GM04504 (cell line): Measurements from ENCODE around the gene LENG9.
"Not testable (repeated sequence)": the region's sequence is repeated elsewhere in the genome, so short reads cannot be mapped to it uniquely, and the experiment has no call there.

ENCODE experiments used
- DNase-seq: peaks from one replicate; pipeline ENCODE4 v3.0.0-alpha.2; 2012; ENCODE audit warnings: low read depth

Gene LENG9

DNA sequence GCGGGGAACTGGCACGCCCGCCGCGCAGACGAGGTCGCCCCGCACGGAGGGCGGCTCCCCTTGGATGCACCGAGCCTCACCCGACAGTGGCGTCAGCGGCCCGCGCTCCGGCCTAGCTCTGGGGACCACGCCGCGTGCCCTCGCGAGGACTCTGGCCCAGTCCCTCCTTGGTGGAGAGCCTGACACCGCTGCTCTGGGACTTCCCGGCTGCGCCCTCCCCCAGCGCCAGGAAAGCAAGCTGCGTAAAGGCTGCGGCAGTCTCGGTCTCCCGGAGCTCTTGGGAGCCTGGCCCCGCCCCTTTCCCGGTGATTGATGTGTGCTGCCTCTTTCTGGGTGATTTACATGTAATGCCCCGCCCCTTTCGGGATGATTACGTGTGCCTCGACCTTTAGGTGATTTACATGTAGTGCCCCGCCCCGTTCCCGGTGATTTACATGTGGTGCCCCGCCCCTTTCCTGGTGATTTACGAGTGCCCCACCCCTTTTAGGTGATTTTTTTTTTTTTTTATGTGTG, at the start of gene LENG9:
LENG9 (minus strand) TSS at position 248 of the 513 bp plus-strand sequence. CDS start 252 bp downstream, outside the sequence.
- DNase-seq = peak; percentile 92

- not testable (repeated sequence) for DNase-seq
Measured at GRCh38 chr19:54509200-54509940, 45.8 kb upstream of the LENG9 start.

DNA sequence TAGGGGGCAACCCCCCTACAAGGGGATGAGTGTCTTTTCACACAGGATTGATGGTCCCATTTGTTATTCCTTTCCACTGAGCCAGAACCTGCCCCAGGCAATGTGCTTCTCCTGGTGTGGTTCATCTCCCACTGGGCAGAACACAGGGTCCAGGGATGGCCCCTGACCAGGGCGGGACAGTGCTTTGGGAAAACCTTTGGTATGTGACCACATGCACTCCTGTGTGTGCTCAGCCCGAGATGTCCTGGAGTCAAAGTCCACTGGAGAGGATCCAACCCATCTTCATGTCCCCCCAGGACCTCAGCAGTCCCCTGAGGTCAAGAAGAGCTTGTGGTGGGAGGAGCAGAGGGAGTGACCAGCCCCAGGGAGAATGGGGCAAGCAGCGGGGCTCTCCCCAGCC, 44.9 kb upstream of the LENG9 start:
- not testable (repeated sequence) for DNase-seq

DNA sequence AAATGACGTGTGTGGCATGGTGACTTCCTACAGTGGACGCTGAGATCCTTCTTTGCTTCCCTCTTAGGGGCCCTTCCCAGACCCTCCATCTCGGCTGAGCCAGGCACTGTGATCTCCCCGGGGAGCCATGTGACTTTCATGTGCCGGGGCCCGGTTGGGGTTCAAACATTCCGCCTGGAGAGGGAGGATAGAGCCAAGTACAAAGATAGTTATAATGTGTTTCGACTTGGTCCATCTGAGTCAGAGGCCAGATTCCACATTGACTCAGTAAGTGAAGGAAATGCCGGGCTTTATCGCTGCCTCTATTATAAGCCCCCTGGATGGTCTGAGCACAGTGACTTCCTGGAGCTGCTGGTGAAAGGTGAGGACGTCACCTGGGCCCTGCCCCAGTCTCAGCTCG, 44.2 kb upstream of the LENG9 start:
- DNase-seq = no peak

DNA sequence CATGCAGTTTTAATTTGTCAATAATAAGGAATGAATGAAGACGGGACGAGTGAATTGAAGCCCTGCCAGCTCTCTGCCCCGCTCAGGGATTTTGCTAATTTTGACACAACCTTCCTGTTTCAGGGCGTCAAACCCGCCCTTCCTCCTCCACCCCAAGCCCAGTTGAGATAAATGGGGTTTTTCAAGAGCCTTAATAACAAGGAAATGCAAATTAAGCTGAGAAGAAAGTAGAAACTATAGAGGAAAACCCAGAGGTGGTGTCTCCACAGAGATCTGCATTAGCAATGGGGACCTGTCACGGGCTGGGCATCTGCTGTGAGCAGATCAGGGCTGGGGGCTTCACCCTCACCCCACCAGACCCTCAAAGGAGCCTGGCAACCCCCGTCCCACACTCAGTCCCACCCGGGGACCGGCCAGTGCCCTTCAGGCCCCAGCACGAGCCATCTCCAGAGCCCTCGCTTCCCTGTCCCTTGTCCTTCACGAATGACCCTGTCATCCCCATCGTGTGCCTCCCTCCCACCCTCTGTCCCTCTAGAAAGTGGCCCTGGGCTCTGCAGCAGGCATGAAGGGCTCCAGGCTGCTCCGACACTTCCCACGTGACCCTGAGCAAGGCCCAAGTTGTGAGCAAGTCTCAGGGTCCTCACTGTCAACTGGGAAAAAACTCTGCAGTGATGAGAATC, 43.6 kb upstream of the LENG9 start:
- not testable (repeated sequence) for DNase-seq

DNA sequence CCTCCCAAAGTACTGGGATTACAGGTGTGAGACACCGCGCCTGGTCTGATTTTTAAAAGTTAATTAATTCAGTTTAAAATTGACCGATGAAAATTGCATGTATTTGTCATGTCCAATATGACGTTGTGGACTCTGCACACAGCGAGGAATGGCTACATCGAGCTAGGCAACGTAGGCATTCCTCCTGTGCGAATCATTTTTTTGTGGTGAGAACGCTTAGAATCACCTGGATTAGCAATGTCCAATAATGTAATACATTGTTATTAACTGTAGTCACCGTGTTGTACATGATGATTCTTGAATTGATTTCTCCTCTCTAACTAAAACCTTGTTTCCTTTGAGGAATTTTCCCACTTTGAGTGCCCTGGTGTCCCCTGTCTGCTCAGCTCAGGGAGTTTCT, 42.5 kb upstream of the LENG9 start:
- DNase-seq = no peak

GRCh38 chr19:54505542-54505941, 42.0 kb upstream of the LENG9 start:
- not testable (repeated sequence) for DNase-seq

- DNase-seq = no peak
Measured at GRCh38 chr19:54502518-54503048, 39.0 kb upstream of the LENG9 start, which contains the start of gene LAIR2. Gene LAIR2, plus strand, starts transcription at chr19:54502831. Its CDS starts 88 bp downstream, at chr19:54502919.

DNA sequence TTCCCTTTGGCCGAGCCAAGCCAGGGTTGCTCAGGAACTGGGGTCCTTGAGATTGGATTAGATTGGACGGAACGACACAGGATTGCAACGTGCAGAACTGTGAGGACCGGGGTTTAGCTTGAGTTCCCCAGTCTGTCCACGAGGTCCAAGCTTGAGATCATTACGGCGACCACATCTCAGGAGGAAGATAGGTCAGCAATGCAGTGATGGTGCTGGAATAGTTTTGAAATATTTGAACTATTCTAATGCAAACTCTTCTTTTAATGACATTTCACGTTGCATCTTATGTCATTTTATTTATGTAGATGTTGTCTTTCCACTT, 34.8 kb upstream of the LENG9 start:
- not testable (repeated sequence) for DNase-seq

- not testable (repeated sequence) for DNase-seq
Measured at GRCh38 chr19:54497747-54498450, 34.3 kb upstream of the LENG9 start.

- not testable (repeated sequence) for DNase-seq
Measured at GRCh38 chr19:54495284-54495683, 31.7 kb upstream of the LENG9 start.

DNA sequence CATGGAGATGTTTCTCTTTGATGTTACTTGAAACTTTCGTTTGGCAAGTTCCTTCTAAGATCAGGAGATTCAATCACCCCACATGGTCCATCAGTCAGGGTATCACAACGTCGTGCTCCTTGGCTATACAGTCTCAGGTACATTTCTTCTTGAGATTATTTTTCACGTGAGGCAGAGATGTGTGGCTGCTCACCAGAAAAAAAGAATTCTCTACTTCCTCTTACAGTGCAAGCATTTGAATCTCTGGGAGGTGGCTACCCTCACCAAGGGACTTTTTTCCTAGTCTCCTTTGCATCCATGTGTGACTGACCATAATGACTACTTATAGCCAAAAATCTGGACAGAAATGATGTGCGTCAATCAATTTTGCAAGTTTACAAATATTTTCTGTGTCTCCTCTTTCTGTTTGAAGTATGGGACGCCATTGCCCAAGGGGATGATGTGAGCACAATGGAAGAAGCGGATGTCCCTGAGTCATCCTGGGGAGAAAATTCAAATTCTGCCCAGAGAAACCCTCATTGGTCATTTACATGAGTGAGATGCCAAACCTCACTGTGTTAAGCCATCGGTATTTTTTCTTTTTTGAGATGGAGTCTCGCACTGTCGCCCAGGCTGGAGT, 30.5 kb upstream of the LENG9 start:
- no peak for DNase-seq

DNA sequence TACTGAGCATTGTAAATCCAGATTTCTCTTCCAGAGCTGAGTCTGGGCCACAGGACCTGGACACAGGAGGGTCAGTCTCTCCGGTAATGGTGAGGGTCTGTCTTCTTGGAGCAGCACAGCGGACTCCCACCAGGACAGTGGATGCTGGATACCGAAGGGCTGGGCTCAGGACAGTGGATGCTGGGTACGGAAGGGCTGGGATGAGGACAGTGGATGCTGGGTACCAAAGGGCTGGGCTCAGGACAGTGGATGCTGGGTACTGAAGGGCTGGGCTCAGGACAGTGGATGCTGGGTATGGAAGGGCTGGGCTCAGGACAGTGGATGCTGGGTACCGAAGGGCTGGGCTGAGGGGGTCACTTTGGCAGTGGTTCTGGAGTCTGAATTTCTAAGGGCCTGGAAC, 29.5 kb upstream of the LENG9 start:
- DNase-seq = not testable (repeated sequence)

- no peak for DNase-seq
Measured at GRCh38 chr19:54492568-54492967, 29.0 kb upstream of the LENG9 start.

DNA sequence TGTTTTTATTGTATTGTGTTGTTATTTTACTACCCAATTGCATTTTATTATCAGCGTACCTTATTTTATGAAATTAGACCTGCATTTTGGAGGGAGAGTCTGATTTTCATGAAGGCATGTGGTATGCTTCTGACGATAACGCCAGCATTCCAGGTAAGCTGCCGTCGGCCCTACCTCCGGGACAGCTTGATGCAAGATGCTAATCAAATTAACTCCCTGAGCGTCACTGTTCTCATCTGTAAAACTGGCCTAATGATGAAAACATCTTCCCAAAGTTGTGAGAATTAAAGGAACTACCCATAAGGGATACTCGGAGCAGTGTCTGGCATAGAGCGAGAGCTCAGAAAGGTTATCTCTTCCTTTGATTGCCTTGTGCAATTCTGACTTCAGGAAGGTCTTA, 26.2 kb upstream of the LENG9 start:
- DNase-seq = no peak

DNA sequence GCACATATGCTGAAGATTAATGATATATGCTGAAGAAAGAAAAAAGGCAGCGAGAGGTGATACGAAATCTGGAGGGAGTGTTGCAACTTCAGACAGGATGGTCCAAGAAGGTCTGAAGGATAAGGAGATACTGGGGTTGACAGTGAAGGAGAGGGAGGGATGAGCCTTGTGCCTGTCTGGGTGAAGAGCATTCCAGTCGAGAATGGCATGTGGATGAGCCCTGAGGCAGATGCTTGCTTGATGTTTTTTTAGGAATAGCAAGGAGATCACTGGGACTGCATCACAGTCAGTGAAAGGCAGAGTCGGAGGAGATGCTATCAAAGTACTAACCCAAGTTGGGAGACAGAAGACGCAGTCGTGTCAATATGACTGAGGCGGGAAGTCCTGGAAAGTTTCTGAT, 25.8 kb upstream of the LENG9 start:
- no peak for DNase-seq

- no peak for DNase-seq
Measured at GRCh38 chr19:54485851-54486250, 22.3 kb upstream of the LENG9 start.

DNA sequence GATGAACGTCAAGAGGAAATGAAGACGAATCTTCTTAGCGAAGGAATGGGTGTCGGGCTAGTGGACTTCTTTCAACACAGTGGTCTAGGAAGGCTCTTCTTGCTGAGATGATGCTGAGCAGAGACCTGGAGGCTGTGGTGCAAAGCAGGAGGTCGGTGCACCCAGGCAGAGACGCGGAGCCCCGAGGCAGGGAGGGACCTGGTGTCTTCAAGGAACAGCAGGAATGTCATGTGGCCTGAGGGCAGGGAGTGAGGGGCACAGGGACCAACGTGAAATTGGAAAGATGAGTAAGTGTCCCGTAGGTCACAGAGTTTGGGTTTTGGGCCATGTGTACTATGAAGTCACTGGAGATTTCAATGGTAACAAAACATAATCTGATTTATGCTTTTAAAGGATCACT, 20.9 kb upstream of the LENG9 start:
- DNase-seq = no peak

DNA sequence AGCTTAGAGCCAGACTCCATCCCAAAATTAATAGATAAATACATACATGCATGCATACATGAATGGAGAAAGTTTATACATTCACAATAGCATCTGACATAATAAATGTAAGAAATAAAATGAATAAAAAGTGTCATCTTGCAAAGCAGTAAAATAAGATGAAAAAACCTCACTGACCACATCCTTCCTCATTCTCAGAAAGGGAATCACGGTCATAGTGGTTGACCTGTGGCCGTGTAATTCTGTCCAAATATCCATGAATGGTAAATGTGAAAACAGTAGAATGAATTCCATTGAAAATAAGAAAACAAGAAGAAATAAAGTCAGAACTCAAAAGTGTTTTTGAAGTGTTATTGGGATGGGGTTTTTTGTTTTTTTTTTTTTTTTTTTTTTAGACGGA, 19.3 kb upstream of the LENG9 start:
- DNase-seq = no peak

GRCh38 chr19:54481326-54481930, 17.9 kb upstream of the LENG9 start:
- DNase-seq = no peak

GRCh38 chr19:54480051-54480450, 16.5 kb upstream of the LENG9 start:
- no peak for DNase-seq
